Measurements from ENCODE around the gene ITPK1.

The ITPK1 gene

DNA sequence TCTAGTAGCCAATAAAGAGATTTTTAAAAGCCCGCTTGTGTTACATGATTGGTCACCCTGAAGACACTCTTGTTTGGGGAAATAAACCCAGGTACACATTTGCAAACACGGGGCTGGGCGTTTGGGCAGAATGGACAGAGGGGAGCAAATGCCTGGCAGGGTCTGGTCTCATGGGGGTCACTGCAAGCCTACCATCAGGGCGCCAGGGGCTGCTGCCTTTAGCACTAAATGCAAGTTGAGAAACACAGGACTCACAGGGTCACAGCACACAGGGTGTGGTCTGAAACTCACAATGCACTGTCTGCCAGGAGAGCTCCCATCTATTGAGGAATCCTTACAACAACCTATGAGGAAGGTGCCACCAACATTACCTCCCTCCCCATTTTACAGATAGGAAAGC is 130.2 kb downstream of the ITPK1 start:
- no peak for DNase-seq

DNA sequence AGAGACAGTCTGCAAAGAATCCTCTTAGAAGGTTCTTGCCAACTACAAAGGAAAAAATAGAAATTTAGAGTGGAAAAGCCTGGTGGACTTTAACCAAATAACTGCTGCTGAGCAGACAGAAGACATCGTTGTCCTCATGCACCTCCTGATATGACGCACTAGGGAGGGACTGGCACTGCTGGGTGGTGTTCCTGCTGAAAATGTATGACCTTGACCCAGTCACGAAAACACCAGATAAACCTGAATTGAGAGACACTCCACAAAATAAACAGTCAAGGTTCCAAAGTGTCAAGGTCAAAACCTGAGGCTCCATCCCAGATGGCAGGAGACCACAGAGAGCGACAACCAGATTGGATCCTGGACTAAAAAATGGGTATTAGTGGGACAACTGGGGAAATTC is 130.8 kb downstream of the ITPK1 start:
- DNase-seq: no peak

DNA sequence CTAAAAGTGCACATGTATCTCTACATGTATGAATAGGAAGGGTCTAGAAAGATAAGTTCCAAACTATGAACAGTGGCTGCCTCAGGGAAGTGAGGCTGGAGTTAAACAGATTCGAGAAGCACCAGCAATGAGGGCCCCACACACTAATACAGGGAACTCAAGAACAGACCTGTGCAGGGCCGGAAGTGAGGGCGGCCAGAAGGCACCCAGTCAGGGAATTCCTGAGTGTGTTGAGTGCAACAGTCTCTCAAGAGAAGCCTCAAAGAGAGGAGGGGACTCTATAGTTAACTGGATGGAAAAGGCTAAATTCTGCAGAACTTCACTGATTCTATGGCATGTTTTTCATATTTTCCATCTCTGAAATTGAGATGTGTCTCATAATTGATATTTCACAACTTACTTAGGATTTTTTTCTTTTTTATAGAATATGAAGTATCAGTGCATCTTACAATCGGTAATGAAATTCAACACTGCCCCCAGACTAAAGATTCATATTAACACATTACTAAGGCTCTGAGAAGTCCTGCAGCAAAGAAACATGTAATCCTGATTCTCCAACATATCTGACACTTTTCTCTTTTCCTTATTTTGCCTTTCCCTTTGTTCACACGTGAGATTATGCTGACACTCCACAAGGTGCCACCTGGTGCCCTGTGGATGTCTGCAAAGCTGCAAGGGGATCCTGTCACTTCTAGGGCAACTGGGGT is 131.5 kb downstream of the ITPK1 start:
- DNase-seq: no peak

DNA sequence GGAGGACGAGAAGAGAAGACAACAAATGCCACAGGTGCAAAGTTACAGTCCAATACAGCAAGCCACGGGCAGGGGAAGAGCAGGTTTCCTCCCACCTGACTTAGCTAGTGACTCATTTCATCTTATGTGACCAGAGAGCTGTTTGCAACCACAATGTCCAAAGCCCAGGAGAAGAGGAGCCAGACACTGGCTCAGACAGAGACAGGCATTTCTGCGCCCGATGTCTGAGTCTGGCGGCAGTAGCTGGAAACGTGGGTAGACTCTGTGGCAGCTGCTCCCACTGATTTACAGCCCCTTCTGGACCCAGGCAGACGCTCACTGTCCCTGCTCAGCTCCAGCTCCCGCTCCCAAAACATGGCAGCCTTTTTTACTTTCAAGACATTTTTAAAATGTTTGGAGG is 132.8 kb downstream of the ITPK1 start:
- no peak for DNase-seq

DNA sequence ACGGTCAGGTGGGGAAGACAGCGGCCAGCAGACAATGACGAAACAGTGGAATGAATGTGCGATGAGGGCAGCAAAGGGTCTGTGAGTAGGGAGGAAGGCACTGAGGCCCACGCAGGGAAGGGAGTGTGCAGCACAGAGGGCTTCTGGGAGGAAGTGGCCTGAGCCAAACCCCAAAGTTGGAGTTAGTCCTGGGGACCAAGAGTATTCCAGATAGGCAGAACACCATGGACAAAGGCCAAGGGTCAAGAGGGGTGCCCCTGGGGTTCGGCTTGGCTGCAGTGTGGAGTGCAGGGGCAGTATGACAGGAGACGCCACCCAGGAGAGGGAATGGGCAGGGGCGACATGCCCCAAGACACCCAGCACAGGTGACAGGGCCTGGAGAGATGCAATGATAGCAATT is 134.0 kb downstream of the ITPK1 start:
- no peak for DNase-seq

GRCh38 chr14:92980866-92981265 is 134.9 kb downstream of the ITPK1 start:
- DNase-seq: no peak

- DNase-seq: peak; percentile 43 to 57
Observed at GRCh38 chr14:92978229-92979021, 137.3 kb downstream of the ITPK1 start.

DNA sequence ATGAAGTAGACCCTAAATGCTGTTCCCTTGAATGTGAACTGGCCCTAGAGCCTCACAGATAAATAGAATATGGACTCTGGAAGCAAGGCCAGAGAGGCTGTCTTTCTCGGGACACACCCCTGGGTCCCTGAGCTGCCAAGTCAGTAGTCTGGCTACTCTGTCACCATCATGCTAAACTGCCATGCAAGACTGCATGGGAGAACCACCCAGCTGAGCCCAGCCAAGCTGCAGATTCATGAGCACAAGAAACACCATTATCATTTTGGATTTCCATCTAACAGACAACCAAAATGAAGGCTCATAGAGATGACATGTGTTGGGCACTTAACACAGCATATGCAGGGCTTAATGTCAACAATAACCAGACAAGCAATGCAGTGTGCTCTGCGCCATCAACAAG is 139.5 kb downstream of the ITPK1 start:
- DNase-seq: no peak

DNA sequence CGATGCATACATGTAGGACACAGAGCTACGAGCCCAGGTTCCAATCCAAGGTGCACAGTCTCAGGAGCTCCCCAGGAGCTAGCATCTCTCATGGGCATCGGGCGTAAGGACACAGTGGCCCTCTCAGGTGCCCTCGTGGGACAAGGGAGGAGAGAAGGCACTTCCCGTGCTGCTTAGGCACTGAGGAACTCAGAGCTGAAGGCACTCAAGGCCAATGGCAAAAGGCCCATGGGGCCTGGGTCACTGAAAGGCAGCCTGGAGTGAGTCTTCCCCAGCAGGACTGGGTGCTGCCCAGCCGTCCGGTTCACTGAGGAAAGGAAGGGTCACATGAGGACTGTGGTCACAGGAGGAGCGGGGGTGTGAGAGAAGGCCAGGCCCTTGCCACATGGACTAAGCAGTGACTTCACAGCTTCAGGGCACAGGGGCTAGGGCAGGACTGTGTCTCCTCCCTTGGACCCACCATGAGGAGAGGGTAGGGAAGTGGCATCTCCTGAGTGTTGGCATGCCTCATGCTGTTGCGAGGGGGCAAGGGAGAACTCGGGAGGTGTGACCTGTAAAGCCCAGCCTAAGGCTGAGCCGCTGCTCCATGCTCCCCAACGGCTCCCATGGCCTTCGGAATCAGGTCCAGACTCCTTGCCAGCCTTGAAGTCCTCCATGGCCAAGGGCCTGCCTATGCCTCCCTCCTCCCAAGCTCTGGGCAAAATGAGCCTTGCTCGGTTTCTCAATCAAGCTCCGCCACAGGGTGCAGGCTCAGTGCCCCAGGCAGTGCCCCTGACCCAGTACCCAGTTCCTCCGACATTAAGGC is 141.0 kb downstream of the ITPK1 start:
- peak; percentile 32 to 42 for DNase-seq

- DNase-seq: no peak
Observed at GRCh38 chr14:92973798-92974372, 141.8 kb downstream of the ITPK1 start.

DNA sequence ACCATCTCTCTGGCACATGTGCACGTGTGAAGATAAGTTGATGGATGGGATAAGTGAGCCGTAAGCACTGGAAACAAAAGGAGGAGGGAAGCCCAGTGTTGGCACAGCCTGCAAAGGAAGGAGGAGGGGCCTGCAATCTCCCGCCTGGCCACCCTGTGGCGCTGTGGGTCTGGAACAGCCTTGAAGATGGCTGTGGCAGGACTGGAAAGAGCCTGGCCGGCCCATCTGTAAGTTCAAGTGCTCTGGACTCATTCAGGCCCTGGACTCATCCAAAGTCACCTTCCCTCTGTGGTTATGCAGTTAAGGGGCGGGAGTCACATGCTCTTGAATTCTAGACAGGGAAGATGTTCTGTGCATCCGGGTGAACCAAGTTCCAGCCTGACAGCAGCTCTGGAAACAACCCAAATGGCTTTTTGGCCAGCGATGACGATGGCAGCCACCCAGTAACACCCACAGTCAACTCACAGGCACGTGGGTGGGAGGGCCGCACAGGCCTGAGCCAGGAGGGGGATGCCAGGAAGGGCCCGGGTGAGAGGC is 142.4 kb downstream of the ITPK1 start:
- peak; percentile 61 to 81 for DNase-seq

- no peak for DNase-seq
Observed at GRCh38 chr14:92971601-92972180, 144.0 kb downstream of the ITPK1 start.

GRCh38 chr14:92970271-92970670 is 145.5 kb downstream of the ITPK1 start:
- DNase-seq: no peak

DNA sequence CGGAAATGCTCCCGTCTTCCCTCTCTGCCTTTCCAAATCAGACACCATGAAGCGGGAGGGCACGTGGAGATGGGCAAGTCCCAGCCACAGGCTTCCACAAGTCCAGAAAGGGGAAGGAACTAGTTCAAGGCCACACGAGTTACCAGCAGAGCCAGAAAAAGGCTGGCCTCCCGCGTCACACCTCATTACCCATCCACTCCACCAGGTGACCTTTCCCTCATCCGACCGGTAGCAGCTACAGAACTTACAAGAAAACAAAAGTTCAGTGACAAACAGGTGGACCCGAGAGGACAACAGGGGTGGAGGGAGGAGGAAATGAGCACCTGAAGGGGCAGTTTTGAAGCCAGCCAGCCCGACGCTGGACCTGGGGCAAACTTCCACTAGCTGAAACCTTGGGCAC is 145.9 kb downstream of the ITPK1 start:
- DNase-seq: no peak

DNA sequence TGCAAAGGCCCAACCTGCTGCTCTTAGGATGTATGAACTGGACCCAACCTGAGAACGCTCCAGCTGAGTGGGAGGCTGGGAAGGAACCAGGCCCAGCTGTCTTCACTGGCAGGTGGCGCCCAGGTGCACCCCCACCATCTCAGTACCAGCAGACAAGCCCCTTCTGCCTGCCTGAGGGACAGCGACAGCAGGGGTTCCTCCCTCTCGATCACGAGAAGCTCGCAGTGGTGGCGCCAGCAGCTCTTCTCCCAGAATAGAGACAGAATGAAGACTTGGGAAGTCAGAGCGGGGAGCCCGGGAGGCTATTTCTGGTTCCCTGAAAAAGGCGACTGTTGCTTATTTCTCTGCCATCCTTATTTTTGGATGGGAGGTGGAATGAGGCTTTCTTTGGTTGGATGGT is 146.3 kb downstream of the ITPK1 start:
- no peak for DNase-seq

GRCh38 chr14:92968291-92969020 is 147.3 kb downstream of the ITPK1 start:
- peak; percentile 36 to 53 for DNase-seq

- no peak for DNase-seq
Observed at GRCh38 chr14:92967346-92967926, 148.3 kb downstream of the ITPK1 start.

- peak; percentile 19 to 41 for DNase-seq
Observed at GRCh38 chr14:92965281-92965680, 150.4 kb downstream of the ITPK1 start.

DNA sequence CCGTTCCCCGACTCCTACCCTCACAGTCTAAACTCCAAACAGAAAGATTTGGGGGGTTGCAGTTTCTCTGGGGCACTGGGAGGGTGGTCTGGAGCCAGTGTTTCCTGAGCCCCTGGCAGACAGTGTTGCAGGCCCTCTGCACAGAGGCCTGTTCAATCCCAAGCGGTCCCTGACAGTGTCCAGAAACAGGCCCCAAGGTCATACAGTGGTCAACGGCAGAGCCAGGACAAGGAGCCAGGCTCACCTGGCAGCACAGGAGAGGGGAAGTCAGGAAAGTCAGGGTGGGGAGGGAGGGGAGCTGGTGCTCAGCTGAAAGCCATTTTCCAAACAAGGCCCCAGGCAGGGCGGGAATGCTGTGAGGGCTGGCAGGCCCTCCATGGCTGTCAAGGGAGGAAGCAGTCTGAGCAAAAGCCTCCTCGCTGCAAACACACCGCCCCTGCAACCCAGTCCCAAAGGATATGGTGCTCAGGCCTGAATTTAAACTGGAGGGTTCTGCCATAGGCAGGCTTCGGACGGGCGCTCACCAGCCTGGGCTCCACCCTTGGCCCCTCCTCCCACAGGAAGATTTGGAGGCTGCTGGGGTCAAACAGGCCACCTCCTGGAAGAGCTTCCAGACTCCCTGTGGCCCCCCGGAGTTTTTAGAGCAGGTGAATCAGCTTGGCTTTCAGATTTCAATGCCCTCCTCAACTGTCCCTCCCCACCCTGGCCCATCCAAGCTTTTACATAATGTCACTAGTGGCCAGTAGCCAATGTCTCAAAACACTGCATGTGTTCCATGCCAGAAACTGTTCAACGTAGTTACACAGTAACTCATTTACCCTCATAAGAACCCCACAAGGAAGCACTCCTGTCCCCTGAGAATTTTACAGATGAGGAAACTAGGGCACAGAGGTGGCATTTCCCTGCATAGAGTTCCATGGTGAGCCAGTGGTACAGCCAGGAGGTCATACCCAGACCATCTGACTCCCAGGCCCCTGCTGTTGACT is 151.3 kb downstream of the ITPK1 start:
- DNase-seq: no peak
